Bronchial epithelial cell (primary cell): ENCODE measurements around the gene MMP10. TPM values are rescaled to one million over a fixed set of nuclear protein-coding genes. Genes with fewer than 3 reads are reported as not detected.
"Not testable (repeated sequence)": the region's sequence is repeated elsewhere in the genome, so short reads cannot be mapped to it uniquely, and the experiment has no call there.

Source experiments
- DNase-seq: peaks from one replicate; pipeline ENCODE4 v3.0.0-alpha.2; 2010; ENCODE audit warnings: low read depth
- FAIRE-seq: peaks from 2 replicates; lab custom pipeline; 2011; peaks lifted over from hg19 to GRCh38; lab: Jason Lieb, UNC
- H3K27me3 ChIP-seq: 2 replicates; pipeline ENCODE4 v1.5.1; 2011; ENCODE audit warnings: low read length; ENCODE audit not compliant: control insufficient read depth, insufficient read depth
- H3K36me3 ChIP-seq: 2 replicates; pipeline ENCODE4 v1.5.1; 2011; ENCODE audit warnings: low read length; ENCODE audit not compliant: control insufficient read depth, insufficient read depth
- H3K4me3 ChIP-seq: 2 replicates; pipeline ENCODE4 v1.5.1; 2011; ENCODE audit warnings: mild to moderate bottlenecking, low read depth, low read length, control low read depth
- total RNA-seq: library from RNA; depleted of rRNA; stranded (reverse); fragments of >200 nt; gene quantifications from 2 replicates; pipeline ENCODE4 v1.2.1, GENCODE V29; 2014
- TF ChIP-seq, protein P1 (sequence below): IDR thresholded peaks from 2 replicates; pipeline ENCODE4 v1.5.1; 2011; ENCODE audit warnings: mild to moderate bottlenecking, moderate library complexity, low read length, control low read depth, inconsistent platforms; ENCODE audit not compliant: insufficient read depth, severe bottlenecking

The MMP10 gene
- total RNA-seq, 1 donor from 2014 or later: 4.2 TPM

DNA sequence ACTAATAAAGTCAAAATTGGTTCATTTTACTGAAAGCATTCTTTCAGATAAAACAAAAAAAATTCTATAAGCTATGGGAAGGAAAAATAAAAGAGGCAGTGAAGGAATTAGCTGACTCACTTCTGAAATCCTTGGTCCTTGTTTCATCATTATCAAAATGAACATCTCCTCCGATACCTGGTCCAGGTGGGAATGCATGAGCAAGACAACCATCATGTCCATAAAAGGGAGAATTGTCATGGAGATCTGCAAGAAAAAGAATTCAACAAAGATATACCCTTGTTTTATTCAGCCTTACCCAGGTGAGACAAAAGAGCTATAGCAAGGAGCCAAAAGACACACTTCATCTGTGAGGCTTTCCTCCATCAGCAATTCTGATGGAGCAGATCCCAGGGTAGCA, 27.2 kb downstream of the MMP10 start:
- no peaks in the 10 kb centered on the region for H3K27me3 ChIP-seq
- TF ChIP-seq, protein P1, sequence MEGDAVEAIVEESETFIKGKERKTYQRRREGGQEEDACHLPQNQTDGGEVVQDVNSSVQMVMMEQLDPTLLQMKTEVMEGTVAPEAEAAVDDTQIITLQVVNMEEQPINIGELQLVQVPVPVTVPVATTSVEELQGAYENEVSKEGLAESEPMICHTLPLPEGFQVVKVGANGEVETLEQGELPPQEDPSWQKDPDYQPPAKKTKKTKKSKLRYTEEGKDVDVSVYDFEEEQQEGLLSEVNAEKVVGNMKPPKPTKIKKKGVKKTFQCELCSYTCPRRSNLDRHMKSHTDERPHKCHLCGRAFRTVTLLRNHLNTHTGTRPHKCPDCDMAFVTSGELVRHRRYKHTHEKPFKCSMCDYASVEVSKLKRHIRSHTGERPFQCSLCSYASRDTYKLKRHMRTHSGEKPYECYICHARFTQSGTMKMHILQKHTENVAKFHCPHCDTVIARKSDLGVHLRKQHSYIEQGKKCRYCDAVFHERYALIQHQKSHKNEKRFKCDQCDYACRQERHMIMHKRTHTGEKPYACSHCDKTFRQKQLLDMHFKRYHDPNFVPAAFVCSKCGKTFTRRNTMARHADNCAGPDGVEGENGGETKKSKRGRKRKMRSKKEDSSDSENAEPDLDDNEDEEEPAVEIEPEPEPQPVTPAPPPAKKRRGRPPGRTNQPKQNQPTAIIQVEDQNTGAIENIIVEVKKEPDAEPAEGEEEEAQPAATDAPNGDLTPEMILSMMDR: no peak
- FAIRE-seq: no peak
- no peak overlapping the region for H3K4me3 ChIP-seq
- H3K36me3 ChIP-seq: no peaks in the 10 kb centered on the region
- no peak for DNase-seq

DNA sequence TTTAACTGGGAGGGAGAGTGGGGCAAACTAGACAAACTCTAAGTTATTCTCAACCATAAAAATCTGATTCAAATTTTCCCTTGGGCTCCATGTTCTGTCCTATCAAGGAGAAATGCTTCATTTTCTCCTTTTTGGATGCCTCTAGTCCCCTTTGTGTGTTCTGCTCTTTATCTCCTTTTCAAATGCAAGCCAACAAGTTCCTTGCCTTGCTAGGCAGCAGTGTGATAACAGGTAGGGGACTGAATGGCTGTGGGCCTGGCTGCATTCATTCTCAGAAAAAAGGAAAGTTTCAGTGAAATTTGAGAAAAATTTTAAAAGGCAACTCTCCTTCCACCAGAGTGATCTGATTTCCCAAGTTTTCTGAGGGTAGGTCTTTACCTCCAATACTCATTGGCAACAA, 28.8 kb downstream of the MMP10 start:
- no peak for DNase-seq
- FAIRE-seq: no peak

DNA sequence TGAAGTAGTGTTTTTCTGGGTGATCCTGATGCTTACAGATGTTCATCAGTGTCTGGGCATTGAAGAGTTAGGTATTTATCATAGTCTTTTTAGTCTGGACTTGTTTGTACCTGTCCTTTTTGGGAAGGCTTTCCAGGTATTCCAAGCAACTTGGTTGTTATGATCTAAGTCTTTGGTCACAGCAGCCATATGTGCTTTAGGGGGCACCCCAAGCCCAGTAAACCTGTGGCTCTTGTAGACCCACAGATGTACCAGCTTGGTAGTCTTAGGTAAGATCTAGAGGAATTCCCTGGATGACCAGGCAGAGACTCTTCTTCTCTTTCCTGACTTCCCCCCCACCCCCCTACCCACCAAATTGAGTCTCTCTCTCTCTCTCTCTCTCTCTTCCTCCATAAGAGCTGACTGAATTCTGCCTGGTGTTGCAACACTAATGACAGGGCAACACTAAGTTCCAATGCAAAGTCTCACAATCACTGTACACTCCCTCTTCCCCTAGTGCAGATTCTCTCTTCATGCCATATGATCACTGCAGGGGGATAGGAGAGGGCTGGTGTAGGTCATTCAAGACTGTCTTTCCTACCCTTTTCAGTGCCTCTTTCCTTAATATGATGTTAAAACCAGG, 31.2 kb downstream of the MMP10 start:
- Histone ChIP-seq H3K27me3 (no peaks in the 10 kb centered on the region), H3K36me3 (no peaks in the 10 kb centered on the region), H3K4me3 (no peak overlapping the region)
- DNase-seq: peak; percentile 75
- FAIRE-seq: no peak
- TF ChIP-seq, protein P1: no peak

More for the DNA sequence above, 28.8 kb downstream of the MMP10 start:
- no peaks in the 10 kb centered on the region for H3K36me3 ChIP-seq
- TF ChIP-seq, protein P1: no peak
- no peak overlapping the region for H3K4me3 ChIP-seq
- H3K27me3 ChIP-seq: no peaks in the 10 kb centered on the region

DNA sequence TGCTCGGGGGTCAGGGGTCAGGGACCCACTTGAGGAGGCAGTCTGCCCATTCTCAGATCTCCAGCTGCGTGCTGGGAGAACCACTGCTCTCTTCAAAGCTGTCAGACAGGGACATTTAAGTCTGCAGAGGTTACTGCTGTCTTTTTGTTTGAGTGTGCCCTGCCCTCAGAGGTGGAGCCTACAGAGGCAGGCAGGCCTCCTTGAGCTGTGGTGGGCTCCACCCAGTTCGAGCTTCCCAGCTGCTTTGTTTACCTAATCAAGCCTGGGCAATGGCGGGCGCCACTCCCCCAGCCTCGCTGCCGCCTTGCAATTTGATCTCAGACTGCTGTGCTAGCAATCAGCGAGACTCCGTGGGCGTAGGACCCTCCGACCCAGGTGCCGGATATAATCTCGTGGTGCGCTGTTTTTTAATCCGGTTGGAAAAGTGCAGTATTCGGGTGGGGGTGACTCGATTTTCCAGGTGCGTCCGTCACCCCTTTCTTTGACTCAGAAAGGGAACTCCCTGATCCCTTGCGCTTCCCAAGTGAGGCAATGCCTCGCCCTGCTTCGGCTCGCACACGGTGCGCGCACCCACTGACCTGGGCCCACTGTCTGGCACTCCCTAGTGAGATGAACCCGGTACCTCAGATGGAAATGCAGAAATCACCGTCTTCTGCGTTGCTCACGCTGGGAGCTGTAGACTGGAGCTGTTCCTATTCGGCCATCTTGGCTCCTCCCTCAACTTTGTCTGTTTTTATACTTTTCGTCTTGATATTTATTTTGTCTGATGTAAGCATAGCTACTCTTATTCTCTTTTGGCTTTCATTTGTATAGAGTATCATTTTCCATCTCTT, 33.5 kb downstream of the MMP10 start:
- not testable (repeated sequence) for H3K4me3 ChIP-seq, FAIRE-seq, H3K36me3 ChIP-seq, DNase-seq, H3K27me3 ChIP-seq

DNA sequence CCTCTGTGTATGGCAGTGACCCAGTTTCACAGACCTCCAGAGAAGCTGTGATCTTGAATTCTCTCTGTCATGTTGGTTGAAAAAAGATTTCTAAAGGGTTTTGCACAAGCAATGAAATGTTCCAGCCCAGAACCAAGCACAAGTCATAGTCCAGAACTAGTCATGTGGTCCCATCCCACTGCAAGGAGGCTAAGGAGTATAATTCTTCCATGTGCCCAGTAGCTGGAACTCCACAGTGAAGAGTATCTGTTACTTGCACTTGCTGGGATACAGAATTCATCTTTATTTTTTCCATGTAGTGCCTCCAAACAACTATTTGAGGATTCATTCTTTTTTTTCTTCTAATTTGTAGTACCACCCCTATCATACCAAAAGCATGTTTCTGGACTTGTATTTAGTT, 45.8 kb downstream of the MMP10 start:
- TF ChIP-seq, protein P1: peak; percentile 6

DNA sequence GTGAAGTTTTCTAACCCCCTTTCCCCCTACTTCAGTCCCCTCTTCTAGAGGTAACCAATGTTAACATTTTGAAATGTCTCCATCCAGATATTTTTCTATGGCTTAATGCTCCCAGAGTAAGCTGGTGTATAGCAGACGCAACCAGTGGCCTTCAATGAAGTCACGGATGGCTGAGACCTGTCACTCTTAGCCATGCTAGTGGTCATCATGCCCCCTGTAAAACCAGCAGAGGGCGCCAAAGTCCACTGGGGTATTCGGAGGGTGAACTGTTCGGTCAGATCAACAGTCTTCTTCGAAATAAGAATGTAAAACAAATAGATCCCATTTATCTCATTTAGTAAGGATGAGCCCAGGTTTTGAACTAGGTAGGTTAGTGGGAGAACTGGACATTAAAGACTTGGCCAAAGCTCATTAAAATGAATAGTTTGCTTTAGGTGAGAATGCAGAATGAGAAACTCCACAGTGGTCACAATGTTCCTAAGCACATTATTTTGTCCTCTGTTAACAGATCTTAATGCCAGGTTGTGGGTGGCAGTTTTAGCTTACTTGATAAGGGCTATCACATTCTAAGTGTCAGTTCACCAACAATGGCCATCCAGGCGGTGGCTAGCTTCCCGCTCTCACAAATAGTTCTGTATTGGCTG, 47.1 kb downstream of the MMP10 start:
- Histone ChIP-seq H3K4me3 (no peak overlapping the region), H3K36me3 (no peaks in the 10 kb centered on the region), H3K27me3 (no peaks in the 10 kb centered on the region)
- DNase-seq (peak; percentile 64), FAIRE-seq (no peak)
- TF ChIP-seq, protein P1: peak; percentile 86

More for the DNA sequence above, 45.8 kb downstream of the MMP10 start:
- H3K36me3 ChIP-seq: no peaks in the 10 kb centered on the region
- FAIRE-seq (no peak), DNase-seq (no peak)
- H3K4me3 ChIP-seq: no peak overlapping the region
- no peaks in the 10 kb centered on the region for H3K27me3 ChIP-seq

DNA sequence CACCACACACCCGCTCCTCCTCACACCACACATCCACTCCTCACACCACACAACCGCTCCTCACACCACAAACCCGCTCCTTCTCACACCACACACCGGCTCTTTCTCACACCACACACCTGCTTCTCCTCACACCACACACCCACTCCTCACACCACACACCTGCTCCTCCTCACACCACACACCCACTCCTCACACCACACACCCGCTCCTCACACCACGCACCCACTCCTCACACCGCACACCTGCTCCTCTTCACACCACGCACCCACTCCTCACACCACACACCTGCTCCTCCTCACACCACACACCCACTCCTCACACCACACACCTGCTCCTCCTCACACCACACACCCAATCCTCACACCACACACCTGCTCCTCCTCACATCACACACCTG, 49.5 kb downstream of the MMP10 start:
- not testable (repeated sequence) for DNase-seq, H3K4me3 ChIP-seq, H3K36me3 ChIP-seq, H3K27me3 ChIP-seq
- peak; percentile 100 for FAIRE-seq
